Effector memory CD4-positive, alpha-beta T cell (primary cell): ENCODE data around the gene RIPK3.
"Not testable (repeated sequence)": the region's sequence is repeated elsewhere in the genome, so short reads cannot be mapped to it uniquely, and the experiment has no call there.

Experiments
- DNase-seq, 3 donors: peaks; one replicate each; pipeline ENCODE4 v3.0.0-alpha.2; 2020
- H3K27ac ChIP-seq: 2 replicates; pipeline ENCODE4 v1.7.0; 2013; ENCODE audit warnings: mild to moderate bottlenecking, low read length, moderate library complexity; ENCODE audit not compliant: insufficient read depth, poor library complexity, severe bottlenecking
- H3K27me3 ChIP-seq: replicated peaks from 2 replicates; pipeline ENCODE4 v1.7.0; 2013; ENCODE audit warnings: mild to moderate bottlenecking, low read length; ENCODE audit not compliant: insufficient read depth, control insufficient read depth, poor library complexity, severe bottlenecking
- H3K36me3 ChIP-seq: 2 replicates; pipeline ENCODE4 v1.7.0; 2013; ENCODE audit warnings: mild to moderate bottlenecking, low read length, moderate library complexity; ENCODE audit not compliant: control insufficient read depth, insufficient read depth
- H3K4me1 ChIP-seq: 2 replicates; pipeline ENCODE4 v1.7.0; 2013; ENCODE audit warnings: low read length, mild to moderate bottlenecking; ENCODE audit not compliant: control insufficient read depth, insufficient read depth, poor library complexity, severe bottlenecking
- H3K4me3 ChIP-seq: 2 replicates; pipeline ENCODE4 v1.7.0; 2013; ENCODE audit warnings: low read length, low read depth, mild to moderate bottlenecking; ENCODE audit not compliant: insufficient read depth, poor library complexity, severe bottlenecking
- H3K9me3 ChIP-seq: 2 replicates; pipeline ENCODE4 v1.7.0; 2013; ENCODE audit warnings: mild to moderate bottlenecking, low read length, moderate library complexity; ENCODE audit not compliant: control insufficient read depth

The RIPK3 gene

DNA sequence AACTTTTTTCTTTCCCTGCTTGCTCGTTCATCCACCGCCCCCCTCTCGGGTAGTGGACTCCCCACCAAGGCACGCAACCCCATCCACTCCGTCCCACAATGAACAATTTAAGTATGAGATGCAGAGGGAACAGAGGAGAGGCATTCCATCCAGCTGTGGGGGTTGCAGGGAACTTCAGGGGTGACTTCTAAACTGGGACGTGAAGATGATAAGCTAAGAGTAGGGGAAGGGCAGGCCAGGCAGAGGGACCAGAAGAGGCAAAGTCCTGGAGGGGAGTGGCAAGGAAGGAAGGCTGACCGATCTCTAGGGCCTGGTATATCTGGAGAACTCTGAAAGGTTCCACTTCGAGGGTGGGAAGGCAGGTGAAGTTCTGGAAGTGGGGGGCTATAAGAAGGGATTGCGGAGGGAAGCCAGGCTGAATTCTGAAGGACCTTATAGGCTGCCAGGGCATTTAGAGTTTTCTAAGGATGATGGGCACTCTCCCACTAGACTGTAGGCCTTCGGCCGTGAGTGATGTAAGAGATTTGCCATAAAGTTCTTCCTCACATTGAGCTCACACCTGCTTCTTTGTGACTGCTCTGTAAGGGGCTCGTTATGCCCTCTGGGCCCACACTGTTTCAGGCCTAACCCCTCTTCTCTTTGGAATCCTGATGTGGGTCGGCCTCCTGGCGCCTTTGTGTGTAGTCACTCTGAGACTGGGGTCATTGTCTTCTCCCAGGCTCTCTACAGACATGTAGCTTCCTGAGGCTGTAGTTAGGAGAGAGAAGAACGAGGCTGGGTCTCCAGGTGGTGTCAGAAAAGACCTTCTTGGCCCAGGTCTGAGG is 40.3 kb upstream of the RIPK3 start:
- H3K27me3 ChIP-seq: no peaks in the 10 kb centered on the region
- H3K9me3 ChIP-seq: no peaks in the 10 kb centered on the region
- H3K36me3 ChIP-seq: no peaks in the 10 kb centered on the region
- no peak overlapping the region for H3K27ac ChIP-seq
- H3K4me1 ChIP-seq: no peaks in the 10 kb centered on the region
- H3K4me3 ChIP-seq: no peak overlapping the region
- no peak for DNase-seq

DNA sequence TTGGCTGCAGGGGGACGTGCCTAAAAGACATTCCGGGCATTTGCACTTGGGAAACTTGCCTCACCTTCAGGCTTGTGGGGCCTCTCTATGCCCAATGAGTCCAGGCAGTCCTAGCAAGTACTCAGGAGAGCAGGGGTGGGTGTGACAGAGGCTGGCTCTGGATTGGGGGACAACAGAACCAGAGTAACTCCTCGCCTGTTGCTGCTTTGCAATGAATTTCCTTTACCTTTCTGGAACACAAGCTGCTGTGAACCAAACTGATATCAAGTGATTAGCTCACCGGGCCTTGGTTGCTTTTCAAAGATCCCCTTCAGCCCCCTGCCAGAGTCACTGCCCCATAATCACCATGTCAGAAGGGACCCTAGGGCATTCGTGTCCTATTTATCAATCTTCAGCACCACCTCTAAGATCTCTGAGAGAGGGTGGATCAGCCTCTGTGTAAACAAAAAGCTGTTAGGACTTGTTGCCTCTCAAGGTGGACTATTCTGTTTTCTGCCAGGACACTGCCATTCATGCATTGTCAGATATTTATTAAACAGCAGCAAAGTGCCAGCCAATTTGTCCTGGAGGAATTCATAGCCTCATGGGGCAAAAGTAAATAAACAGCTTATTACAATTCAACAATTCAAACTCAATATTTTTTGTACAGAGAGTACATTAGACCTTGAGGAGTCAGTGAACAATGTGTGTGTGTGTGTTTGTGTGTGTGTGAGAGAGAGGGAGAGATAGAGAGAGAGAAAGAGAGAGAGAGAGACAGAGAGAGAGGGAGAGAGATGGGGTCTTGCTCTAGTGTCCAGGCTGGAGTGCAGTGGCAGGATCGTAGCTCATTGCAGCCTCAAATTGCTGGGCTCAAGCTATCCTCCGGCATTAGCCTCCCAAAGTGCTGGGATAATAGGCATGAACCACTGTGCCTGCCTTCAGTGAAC is 39.5 kb upstream of the RIPK3 start:
- Histone ChIP-seq H3K9me3 (no peaks in the 10 kb centered on the region), H3K4me3 (no peak overlapping the region), H3K27me3 (no peaks in the 10 kb centered on the region), H3K4me1 (no peaks in the 10 kb centered on the region), H3K36me3 (no peaks in the 10 kb centered on the region), H3K27ac (no peak overlapping the region)
- DNase-seq: no peak

DNA sequence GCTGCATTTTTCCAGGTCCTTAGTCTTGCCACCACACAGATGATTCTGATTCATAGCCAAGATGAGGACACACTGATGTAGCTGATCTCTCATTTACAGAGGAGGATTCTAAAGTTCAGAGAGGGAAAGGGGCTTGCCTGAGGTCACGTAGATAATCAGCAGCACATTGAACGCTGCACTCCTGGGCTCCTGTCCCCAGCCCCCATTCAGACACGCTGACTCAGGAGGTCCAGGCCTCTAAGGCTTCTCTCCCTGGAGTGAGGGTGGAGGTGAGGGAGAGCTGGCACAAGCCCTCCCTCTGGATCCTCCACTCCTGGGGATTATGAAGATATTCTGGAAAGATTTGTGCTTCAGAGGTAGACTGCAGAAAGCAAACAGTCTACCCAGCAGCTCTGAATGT is 38.5 kb upstream of the RIPK3 start:
- Histone ChIP-seq H3K9me3 (no peaks in the 10 kb centered on the region), H3K27me3 (no peaks in the 10 kb centered on the region), H3K4me3 (no peak overlapping the region), H3K36me3 (no peaks in the 10 kb centered on the region), H3K27ac (no peak overlapping the region), H3K4me1 (no peaks in the 10 kb centered on the region)
- no peak for DNase-seq

DNA sequence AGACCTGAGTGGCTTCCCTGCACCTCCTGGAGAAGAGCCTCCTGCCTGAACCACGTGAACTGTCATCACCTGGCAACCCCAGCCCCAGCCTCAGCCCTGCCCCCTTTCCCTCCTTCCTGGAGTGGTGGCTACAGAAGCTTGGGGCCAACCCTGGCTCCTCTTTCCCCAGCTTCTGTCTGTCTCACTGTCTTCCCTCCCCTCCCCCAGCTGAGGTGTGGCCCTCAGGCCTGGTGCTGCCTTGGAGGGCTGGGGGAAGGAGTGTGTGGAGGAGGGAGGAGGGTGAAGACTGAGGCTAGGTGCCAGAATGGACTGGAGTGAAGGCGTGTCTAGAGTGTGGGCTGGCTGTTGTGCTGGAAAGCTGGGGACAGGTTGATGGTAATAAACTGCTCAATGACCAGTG is 37.9 kb upstream of the RIPK3 start:
- no peak for DNase-seq
- H3K27ac ChIP-seq: no peak overlapping the region
- no peaks in the 10 kb centered on the region for H3K9me3 ChIP-seq
- H3K27me3 ChIP-seq: no peaks in the 10 kb centered on the region
- no peaks in the 10 kb centered on the region for H3K36me3 ChIP-seq
- H3K4me1 ChIP-seq: no peaks in the 10 kb centered on the region
- no peak overlapping the region for H3K4me3 ChIP-seq

DNA sequence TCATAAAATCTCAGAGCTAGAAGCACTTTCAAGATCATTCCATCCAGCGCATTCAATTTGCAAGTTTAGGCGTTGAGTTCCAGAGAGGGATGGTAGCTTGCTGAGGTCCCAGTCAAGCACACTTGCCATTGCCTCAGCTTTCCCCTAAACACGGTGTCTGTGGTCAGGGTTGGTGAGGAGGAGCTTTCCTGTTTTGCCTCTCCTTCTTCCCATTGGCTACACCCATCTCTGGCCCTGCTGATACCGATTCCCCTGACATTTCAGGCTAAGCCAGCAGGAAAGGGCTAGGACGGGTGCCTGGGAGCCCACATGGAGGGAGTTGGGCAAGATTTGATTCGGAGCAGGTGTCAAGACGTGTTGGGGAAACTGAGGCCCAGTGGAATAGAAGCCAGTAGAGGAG is 37.3 kb upstream of the RIPK3 start:
- no peaks in the 10 kb centered on the region for H3K9me3 ChIP-seq
- H3K4me3 ChIP-seq: no peak overlapping the region
- no peak for DNase-seq
- no peaks in the 10 kb centered on the region for H3K27me3 ChIP-seq
- H3K4me1 ChIP-seq: no peaks in the 10 kb centered on the region
- no peaks in the 10 kb centered on the region for H3K36me3 ChIP-seq
- no peak overlapping the region for H3K27ac ChIP-seq

DNA sequence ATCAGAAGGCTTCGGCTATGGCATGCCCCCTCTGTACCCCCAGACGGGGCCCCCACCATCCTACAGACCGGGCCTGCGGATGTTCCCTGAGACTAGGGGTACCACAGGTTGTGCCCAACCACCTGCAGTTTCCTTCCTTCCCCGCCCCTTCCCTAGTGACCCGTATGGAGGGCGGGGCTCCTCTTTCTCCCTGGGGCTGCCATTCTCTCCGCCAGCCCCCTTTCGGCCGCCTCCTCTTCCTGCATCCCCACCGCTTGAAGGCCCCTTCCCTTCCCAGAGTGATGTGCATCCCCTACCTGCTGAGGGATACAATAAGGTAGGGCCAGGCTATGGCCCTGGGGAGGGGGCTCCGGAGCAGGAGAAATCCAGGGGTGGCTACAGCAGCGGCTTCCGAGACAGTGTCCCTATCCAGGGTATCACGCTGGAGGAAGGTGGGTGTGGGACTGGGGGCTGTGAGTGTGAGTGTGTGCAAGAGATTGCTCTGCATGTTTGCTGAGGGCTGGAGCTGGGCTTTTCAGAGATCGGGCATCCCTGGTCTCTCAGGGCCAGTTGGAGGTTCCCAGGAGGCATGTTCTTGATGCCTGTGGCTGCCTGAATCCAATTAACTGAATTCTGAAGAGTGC is 36.8 kb upstream of the RIPK3 start:
- Histone ChIP-seq H3K4me3 (no peak overlapping the region), H3K36me3 (no peaks in the 10 kb centered on the region)

DNA sequence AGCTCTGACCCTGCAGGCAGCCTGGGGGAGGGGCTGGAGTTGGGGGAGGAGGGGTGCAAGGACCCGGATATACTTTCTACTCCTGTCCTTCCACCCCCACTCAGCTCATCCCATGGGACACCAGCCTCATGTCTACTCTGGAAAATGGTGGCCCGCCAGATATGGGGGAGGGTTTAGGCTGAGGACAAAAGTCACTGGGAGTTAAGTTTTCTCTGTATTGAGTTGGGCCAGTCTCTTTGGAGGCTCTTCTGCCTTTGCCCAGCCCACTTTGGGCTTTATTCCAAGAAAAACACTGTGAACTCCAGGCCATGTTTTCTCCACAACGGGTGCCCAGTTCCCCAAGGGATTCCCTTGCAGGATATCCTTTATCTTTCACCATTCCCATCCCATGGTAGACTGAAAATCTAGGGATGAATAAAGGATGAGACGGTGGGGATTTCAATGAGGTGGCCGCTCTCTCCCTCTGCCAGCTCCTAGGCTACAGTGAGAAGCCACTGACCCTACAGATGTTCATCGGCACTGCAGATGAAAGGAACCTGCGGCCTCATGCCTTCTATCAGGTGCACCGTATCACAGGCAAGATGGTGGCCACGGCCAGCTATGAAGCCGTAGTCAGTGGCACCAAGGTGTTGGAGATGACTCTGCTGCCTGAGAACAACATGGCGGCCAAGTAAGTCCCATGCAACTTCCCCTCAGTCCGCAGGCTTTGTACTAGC is 33.1 kb upstream of the RIPK3 start:
- Histone ChIP-seq H3K36me3 (no peaks in the 10 kb centered on the region), H3K4me3 (no peak overlapping the region), H3K9me3 (no peaks in the 10 kb centered on the region), H3K27ac (no peak overlapping the region), H3K27me3 (peaks cover 13% of the 10 kb centered on the region), H3K4me1 (peaks cover 11% of the 10 kb centered on the region)
- DNase-seq: no peak

More for the DNA sequence above, 36.8 kb upstream of the RIPK3 start:
- Histone ChIP-seq H3K9me3 (no peaks in the 10 kb centered on the region), H3K27ac (no peak overlapping the region), H3K27me3 (no peaks in the 10 kb centered on the region), H3K4me1 (no peaks in the 10 kb centered on the region)
- DNase-seq: no peak

DNA sequence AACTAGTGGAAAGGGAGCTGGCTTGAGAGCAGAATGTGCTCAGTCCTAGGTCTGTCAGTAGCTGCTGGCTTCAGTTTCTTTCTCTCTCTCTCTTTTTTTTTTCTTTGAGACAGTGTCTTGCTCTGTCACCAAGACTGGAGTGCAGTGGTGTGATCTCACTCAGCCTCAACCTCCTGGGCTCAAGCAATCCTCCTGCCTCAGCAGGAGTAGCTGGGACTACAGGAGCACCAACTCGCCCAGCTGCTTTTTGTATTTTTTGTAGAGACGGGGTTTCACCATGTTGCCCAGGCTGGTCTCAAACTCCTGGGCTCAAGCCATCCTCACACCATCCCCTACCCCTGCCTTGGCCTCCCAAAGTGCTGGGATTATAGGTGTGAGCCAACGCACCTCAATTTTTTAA is 31.8 kb upstream of the RIPK3 start:
- Histone ChIP-seq H3K27me3 (peaks cover 24% of the 10 kb centered on the region), H3K4me1 (peaks cover 24% of the 10 kb centered on the region)
- H3K36me3 ChIP-seq, H3K4me3 ChIP-seq, DNase-seq, H3K27ac ChIP-seq, H3K9me3 ChIP-seq: not testable (repeated sequence)

DNA sequence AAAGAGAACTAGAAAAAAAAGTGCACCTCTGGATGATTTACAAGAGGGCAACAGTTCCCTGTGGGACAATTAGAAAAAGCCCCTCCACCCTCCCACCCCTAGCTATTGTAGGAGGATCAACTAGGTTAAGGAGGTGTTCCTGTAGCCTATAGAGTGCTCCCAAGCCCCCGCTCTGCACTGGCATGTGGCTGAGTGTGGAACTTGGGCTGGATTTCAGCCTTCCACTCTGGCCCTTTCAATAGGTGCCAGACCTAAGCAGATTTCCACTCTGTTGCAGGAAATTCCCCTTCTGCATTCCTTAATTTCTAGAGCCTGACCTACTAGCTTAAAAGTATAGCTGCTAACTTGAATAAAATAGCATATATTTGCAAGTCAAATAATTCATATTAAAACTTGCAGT is 31.0 kb upstream of the RIPK3 start:
- Histone ChIP-seq H3K27me3 (peaks cover 33% of the 10 kb centered on the region), H3K4me1 (peaks cover 32% of the 10 kb centered on the region), H3K9me3 (no peaks in the 10 kb centered on the region), H3K4me3 (no peak overlapping the region), H3K36me3 (no peaks in the 10 kb centered on the region), H3K27ac (no peak overlapping the region)
- DNase-seq: no peak
